Stimulated activated CD8-positive, alpha-beta memory T cell treated with anti-CD3 and anti-CD28 coated beads, Interleukin-4, amount 100 ng/mL, for 4 hours (primary cell): ENCODE data around the gene KLHL29.
A peak's percentile ranks its signal among the peaks of the same experiment; 100 is the strongest.
"Not testable (repeated sequence)": the region's sequence is repeated elsewhere in the genome, so short reads cannot be mapped to it uniquely, and the experiment has no call there.

ENCODE experiments used
- DNase-seq, 2 donors: peaks; one replicate each; pipeline ENCODE4 v3.0.0-alpha.2; 2020; ENCODE audit warnings: low read depth in 2 of 2, low spot score in 1 of 2

KLHL29 gene

DNA sequence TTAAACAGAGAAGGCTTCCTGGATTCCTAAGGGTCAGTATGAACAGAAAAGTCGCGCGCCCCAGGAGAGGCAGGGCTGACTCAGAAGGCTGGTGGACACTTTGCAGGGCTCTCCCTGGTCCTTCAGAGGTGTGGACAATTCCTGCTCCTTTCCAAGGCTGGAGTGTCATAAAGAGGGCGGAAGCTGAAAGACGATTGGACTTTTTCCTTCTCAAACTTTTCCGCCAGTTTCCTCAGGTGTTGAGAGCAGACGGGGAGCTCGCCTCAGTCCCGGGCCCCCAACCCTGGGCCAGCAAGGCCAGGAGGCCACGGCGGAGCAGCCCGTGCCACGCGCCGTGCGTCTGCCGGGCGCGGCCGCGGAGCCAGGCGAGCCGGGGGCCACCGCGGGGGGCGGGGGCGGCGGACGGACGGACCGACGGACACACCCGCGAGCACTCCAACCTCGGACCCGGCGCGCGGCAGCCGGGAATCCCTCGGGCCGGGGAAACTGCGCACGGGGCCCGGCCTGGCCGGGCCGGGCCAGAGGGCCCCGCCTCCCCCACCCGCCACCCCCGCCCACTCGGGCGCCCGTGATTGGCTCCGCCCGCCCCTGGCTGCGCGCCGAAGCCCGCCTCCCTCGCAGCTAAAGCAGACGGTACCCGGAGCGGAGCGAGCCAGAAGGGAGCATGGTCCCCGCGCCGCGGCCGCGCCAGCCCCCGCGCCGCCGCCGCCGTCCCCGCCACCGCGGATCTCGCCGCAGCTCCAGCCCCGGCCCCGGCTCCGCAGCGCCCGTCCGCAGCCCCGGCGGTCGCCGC lies at the start of gene KLHL29:
Gene KLHL29 (plus strand): TSS at position 629 of the 793 bp plus-strand sequence. CDS start 177,018 bp downstream, outside the sequence.
- DNase-seq, result peak; percentile 25 to 29

DNA sequence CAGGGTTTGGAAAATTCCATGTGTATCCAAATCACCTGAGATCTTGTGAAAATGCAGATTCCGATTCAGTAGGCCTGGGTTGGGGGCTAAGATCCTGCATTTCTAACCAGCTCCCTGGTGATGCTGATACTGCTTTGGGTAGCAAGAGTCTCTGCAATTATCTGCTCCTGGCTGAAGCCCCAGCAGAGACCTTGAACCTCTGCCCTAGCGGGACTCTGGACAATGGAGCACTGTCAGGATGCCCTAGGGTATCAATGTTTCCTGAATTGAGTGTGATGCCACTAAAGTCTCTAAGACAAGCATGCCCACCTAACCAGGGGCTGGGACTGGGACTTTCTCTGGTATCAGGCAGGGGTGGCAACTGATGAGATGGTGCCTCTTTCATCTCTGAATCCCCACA lies 49.4 kb upstream of the KLHL29 start:
- DNase-seq, result no peak

DNA sequence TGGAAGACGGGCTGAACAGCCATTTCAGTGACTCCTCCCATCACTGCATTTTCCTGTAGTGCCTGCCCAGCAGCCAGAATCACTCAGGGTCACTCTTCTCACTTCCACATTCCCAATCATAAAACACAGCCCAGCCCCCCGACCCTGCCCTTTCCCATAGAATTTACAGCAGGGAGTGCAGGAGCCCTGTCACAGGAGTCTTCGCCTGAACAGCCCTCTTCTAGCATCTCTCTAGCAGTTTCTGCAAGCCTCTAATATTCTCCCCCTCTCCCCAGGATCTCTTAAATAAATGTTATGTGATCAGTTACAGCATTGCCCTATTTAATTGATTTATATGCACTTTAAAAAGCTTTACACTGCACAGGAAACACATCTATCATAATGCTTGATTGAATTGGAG lies 42.9 kb upstream of the KLHL29 start:
- no peak for DNase-seq

DNA sequence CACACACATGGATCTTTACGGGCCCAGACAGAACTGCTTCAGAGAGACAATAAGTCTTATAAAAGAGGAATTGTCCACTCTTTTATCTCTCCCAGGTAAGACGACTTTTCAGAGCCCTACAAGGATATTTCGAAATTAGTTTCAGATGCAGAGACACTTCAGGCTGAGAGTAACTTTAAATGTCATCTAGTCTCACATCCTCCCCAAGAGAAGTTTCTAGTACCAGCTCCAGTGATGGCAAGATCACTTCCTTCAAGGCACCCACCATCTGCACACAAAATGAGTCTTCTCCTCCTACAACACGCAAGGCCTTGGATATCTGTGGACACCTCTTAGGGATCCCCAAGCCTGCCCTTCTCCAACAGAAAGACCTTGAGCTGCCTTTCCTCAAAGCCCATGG lies 39.0 kb upstream of the KLHL29 start:
- DNase-seq, result no peak

DNA sequence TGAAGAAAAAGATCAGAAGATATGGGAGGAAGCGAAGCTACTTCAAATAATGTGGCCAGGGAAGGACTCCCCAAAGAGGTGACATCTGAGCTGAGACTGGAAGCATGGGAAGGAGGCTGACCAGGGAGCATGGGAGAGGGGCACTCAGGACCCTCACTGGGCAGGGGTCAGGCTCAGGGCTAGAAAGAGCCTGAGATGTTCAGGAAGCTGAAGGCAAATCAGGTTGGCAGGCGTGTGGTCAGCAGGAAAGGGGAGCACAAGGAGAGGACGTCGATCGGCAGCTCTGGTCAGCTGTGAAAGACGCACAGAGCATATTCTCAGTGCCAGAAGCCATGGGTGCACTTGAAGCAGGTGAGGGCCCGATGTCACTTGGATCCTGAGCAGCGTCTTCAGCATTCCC lies 38.2 kb upstream of the KLHL29 start:
- DNase-seq, result no peak

DNA sequence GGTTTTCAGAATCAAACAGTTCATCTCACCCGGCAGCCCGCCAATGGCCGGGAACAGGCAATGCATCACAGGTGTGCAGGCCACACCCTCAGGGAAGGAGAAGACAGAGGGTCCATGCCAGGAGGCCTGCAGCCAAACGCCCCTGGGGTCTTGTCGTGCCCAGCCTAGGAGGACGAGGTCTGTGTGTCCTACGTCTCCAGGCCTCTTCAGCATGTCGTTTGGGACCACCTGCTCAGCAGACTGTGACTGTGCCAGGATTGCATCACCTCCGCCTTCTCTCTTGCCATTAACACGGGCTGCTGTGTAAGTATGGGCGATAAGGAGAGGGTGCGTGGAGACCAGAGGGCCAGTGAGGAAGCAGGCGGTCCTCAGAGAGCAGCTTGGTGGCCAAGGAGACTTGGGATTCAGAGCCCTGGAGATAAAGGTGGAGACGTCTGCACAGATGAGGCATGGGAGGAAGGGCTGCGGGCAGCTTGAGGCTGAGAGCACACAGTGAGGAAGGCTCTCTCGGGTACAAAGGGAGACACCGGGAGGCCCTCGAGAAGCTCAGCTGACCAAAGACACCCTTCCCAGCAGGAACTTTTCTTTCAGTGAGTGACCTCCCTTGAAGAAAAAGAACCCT lies 37.4 kb upstream of the KLHL29 start:
- no peak for DNase-seq

DNA sequence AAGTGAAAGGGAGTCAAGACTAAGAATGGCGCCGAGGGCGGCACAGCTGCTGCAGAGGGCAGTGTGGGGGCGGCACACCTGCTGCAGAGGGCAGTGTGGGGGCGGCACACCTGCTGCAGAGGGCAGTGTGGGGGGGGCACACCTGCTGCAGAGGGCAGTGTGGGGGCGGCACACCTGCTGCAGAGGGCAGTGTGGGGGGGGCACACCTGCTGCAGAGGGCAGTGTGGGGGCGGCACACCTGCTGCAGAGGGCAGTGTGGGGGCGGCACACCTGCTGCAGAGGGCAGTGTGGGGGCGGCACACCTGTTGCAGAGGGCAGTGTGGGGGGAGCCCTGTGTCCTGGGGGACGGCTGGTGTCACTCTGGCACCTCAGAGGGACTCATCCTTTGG lies 36.9 kb upstream of the KLHL29 start:
- DNase-seq, result not testable (repeated sequence)

DNA sequence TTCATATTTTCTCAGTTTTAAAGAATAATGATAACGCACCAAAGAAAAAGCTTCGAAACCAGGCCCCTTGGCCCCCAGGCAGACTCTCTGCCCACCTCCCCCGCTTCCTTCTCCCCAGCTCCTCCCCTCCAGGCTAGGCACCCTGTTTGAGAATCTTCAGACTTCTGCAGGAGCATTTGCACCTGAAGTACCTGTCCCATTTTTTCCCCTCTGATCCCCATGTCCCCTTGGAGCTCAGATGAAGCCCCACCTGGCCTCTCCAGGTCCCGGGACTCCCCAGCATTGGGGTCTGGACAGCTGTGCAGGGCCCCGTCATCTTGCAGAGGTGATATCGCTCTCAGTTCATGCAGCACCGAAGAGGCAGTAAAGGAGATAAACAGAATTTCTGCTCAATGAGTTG lies 35.5 kb upstream of the KLHL29 start:
- no peak for DNase-seq

DNA sequence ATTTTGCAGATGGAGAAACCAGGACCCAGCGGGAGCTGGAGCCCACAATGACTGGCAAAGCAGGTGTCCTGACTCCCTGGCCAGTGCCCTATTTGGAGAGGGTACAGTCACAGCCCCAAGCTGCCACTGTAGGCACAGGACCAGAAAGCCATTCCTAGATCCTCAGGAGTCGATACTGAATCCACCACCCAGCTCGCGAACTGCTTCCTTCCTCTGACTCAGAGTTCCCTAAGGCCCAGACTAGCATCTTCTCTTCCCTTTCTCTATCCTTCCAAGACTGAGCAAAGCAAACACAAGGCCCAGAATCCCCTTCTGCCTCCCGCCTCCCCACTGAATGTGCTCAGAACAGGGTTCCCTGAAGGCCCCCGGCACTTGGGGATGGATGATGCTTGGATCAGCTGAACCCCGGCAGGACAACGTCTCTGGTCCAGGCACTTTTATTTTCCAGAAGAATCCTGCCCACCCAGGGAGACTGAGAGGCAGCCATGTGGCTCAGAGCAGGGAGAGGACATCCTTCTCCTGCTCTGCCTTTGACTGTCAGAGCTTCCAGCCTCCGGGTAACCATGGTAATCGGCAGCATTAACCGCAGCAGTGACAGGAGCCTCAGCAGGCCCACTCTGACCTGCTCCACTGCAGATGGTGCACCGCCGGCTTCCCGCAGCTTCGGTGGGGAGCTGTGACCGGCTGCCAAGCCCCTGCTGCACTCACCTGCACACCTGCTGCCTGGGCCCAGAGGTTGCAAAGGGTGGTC lies 34.8 kb upstream of the KLHL29 start:
- no peak for DNase-seq

DNA sequence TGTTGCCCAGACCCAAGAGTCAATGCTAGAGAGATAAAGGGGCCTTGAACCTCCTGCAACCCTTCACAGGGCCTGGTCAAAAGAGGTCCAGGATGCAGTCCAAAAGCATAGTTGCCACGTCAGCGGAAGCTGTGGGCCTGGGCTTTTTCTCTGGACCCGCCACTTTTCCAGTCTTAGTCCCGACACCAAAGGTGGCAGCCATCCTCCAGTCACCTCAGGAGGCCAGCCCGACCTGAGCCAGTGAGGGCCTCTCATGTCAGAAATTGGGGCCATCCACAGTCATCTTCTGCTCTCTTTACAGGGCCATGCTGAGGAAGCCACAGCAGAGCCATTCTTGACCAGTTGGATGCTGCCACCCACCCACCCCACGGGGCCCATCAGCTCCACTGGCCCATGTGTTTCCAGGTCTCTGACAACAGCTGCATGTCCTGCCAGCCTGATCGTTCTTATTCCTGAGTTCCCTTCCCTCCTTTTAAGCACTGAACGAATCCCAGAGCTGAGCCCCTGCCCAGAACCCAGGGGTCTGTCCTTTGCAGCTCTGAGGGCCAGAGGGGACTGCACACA lies 34.1 kb upstream of the KLHL29 start:
- no peak for DNase-seq

DNA sequence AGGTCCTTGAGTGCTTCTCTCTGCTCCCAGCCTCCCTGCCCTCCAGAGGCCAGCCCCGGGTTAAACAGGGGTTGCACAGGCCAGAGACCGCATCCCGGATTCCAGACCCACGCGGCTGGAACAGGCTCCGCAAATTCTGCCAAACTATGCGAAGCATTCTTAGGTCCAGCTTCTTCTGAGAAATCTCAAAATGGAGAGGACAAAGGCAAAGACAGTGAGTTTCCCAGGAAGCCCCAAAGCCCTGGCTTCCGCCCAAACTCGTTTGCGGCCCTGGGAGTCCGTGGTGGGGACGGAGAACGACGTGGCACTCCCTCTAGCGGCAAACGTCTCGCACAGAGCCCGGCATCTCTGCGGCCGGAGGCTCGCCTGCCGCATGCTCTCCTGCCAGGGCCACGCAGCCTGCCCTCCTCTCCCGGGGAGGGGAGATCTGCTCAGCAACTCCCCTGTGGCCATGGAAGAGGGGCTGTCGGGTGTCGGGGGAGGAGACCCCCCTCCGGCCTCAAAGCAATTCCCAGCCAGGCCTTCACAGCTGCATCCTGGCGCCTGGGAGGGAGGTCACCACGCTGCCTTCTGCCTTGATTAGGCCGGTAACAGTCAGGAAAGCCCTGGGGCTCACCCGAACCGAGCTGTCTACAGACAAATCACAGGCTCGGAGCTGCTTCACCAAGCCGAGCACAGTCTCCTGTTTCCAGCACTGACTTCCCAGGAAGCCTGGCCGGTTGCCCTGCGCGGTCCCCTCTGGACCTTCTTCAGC lies 33.4 kb upstream of the KLHL29 start:
- peak in 1 of 2 donors; percentile 7 for DNase-seq

DNA sequence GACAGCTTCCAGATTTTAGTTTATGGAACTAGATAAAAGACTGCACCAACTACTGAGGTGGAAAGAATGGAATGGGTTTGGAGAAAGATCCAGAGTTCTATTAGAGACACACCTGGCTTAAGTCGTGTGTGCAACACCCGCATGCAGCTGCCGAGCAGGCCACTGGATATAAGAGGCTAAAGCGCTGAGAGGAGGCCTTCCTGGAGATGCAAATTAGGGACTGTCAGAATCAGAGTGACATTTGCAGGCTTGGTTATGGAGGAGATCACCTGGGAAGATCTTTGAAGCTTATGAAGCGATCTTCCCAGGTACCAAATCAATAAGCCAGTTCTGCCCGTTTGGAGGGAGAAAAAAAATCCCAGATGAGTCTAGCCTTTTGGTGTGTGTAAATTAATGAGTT lies 30.4 kb upstream of the KLHL29 start:
- no peak for DNase-seq

DNA sequence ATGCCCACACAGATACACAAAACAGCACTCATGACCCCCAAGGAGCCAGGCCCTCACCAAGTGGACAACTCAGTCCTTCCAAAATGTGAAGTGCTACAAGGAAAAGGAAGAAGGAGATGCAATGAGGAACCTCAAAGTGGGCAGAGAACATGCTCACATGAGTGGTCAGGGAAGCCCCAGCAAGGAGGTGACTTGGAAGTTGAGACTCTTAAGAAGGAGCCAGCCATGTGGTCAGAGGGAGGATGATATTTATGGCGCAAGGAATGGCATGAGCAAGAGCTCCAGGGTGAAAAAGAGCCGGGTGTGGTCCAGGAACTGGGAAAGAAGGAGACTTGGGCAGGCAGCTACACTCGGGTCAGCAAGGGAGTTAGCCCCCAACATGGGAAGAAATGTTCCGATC lies 30.0 kb upstream of the KLHL29 start:
- DNase-seq, result no peak

DNA sequence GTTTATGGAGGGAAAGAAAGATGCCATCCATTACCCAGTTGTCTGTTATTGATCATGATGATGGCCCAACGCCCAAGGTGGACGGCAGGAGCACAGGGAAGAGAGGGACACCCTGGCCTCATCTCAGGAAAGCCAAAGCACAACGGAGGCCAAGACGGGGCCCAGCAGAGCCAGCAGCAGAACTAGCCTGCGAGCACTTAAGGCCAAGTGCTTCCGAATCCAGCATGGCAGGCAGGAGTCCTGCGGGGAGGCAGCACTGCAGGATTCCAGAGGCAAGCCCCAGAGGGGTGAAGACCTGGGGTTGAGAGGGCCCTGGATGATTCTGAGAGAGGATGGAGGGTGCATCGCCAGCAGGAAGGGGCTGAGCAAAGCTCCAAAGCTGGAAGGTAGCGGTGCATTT lies 28.3 kb upstream of the KLHL29 start:
- DNase-seq, result no peak

DNA sequence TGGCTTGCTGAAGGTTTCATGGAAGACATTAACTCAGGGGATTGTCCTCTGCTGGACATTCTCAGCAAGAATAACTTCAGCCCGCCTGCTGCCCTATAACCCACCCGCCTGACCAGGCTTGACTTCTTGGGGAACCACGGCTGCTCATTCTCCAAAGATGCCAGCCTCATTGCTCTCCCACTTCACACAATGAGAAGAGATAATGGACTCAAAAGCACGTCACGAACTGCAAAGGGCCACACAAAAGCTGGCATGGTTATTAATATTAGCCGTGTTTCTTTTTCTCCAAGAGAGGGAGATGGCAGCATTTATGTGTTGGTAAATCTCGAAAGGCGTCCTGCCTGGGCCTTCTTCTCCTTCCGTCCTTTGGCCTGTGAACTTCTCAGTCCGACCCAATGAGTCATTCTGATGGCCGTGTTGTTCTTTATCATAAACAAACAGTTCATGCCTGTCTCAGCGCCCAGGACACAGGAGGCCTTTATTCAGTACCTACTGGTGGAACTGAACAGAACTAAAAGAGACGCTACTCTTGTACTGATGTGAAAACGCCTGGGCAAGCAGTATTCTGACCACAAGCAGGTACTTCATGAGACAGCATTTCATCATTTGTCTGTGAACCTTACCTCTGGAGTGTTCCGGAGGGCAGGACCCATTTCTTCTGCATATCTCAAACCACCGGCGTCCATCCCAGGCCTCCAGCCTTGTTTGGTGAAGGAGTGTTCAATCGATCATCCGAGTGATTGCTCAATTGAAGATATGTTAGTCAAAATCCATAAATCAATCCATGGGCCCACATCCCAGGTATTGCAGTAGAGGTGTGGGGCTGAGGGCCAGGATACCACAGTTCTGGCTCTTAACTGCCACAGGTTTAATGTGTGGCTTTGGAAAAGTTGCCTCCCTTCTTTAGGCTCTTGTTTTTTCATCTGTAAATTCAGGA lies 25.1 kb upstream of the KLHL29 start:
- no peak for DNase-seq

DNA sequence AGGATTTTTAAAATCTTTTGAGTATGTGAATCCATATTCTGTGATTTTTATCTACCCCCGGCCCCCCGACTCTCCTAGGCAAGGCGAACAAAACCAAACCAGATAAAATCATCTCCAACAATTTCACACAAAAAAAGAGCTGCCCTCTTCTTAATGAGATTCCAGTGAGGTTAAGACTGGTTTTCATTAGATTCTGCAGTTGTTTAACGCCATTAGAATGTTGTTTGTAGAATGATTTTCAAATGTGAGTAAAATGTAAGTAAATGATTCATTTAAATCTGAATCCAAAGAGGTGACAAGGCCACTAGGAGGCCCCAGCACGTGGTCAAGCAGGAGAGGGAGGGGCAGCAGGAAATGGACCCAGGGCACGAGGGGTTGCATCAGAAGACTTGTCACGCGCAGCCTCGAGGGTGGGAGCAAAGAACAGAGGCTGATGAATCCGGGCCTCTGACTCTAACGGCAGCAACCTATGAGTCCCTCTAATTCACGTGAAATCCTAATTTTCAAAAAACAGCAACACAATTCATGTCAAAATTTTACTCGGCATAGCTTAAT lies 24.3 kb upstream of the KLHL29 start:
- DNase-seq, result no peak

DNA sequence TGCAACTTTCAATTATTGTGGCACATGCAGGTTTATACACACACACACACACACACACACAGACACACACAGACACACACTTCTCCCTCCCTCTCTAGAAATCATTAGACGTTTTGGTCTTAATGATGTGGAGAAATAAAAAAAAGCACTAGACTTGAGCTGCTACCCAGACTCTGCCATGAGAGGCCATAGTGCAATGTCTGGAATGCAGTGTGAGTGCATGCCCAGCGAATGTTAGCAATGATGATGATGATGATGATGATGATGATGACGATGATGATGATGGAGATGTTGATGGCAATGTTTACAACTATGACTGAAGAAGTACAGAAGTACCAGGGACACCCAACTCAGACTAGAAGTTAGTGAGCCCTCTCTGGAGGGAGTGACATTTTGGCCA lies 23.8 kb upstream of the KLHL29 start:
- DNase-seq, result no peak

DNA sequence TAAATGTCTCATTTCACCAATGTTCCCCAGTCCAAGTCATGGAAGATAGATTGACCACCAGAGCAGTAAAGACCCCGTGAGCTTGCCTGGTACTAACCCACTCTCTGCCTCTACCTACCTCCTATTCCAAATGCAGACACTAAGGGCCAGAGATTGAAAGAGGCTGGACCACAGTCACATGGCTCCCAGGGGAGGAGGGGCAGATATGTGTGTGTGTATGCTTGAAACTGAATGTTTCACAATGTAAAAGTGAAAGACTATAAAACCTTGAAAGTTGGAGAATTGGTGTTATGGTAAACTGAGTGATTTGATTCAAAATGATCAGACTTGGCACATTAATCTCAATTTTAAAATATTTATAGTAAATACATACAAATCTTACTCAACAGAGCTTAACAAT lies 21.7 kb upstream of the KLHL29 start:
- DNase-seq, result no peak

DNA sequence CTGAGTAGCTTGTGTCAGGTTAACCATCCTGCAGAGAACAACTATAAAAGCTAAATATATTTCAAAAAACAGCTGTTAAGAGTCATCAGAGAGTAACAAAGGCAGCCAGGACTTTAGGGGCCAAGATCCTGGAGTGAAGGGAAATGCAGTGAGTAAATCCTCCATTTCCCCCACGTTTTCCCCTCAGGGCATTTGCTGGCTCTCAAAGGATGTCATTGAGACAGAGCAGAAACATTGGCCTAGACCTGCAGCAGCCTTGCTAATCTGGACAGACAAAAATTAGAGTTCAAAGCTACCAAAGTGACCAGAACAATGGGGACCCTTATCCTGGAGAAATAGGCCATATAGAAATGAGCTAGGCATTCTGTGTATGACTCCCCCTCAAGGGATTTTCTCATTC lies 21.1 kb upstream of the KLHL29 start:
- no peak for DNase-seq

DNA sequence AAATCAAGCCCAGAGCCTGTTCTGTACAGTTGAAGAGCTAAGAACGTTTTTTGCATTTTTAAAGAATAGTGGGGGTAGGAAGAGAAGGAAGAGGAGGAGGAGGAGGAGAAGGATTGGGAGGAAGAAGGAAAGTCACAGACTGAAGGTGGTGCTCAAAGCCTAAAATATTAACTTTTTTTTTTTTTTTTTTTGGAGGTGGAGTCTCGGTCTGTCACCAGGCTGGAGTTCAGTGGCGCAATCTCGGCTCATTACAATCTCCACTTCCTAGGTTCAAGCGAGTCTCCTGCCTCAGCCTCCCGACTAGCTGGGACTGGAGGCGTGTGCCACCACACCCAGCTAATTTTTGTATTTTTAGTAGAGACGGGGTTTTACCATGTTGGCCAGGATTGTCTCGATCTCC lies 18.3 kb upstream of the KLHL29 start:
- DNase-seq, result no peak
